ENCODE results near the gene CLINT1.

The CLINT1 gene

DNA sequence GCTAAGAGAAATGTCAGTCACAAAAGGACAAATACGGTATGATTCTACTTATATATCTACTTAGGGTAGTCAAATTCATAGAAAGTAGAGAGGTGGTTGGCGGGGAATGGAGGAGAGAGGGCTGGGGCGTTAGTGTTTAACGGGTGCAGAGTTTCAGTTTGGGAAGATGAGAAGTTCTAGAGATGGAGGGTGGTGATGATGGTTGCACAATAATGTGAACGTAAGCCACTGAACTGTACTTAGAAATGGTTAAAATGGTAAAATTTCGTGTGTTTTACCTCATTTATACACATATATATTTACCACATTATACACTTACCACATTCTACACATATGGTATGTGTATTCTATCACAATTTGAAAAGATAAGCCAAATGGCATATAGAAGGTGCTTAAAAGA is 79.7 kb downstream of the CLINT1 start:
- peaks cover 3% of the 10 kb centered on the region for H3K9me3 Mint-ChIP-seq
- H3K4me1 Mint-ChIP-seq, result peaks cover 6% of the 10 kb centered on the region
- DNase-seq, result no peak
- H3K27me3 Mint-ChIP-seq (ENCODE audit: low read depth, poor library complexity), result no peaks in the 10 kb centered on the region
- no peak for TF ChIP-seq CTCF (IDR thresholded peaks at IDR 0.05)
- no peak overlapping the region for H3K4me3 Mint-ChIP-seq
- H3K27ac Mint-ChIP-seq, result no peak overlapping the region
- H3K36me3 Mint-ChIP-seq (ENCODE audit: low read depth), result peaks cover 4% of the 10 kb centered on the region

DNA sequence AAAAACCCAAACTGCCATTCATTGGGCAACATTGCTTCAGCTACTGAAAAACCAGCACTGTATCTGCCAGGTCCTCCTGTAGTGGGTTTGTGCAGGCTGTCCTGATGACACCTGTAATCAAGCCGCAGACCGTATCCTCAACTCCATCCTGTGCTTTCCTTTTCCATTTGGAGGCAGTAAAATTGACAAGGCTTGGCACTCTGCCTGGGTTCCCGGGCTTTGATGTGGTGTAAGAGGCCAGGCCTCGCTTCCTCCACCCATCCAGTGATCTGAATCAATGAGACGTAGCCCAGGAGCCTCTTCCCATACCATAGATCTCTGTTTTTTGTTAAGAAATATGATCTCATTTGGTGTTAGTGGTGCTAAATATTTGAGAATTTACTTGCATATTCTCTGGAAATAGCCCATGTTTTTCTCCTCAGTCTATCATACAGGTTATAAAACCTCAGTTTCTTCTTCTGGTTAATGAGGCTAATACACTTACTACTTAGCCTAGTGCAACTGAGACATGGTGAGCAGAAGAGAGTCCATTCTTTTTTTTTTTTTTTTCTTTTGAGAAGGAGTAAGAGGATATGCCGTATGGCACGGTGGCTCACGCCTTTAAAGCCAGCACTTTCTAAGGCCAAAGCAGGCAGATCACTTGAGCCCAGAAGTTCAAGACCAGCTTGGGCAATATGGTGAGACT is 80.7 kb downstream of the CLINT1 start:
- Mint-ChIP-seq H3K4me1 (peaks cover 6% of the 10 kb centered on the region), H3K27me3 (ENCODE audit: low read depth, poor library complexity) (no peaks in the 10 kb centered on the region), H3K27ac (no peak overlapping the region), H3K4me3 (no peak overlapping the region), H3K9me3 (peaks cover 3% of the 10 kb centered on the region), H3K36me3 (ENCODE audit: low read depth) (peaks cover 4% of the 10 kb centered on the region)
- DNase-seq, result peak; percentile 21
- TF ChIP-seq CTCF (IDR thresholded peaks at IDR 0.05), result no peak

- DNase-seq, result no peak
- H3K27me3 Mint-ChIP-seq (ENCODE audit: low read depth, poor library complexity), result no peaks in the 10 kb centered on the region
- peaks cover 3% of the 10 kb centered on the region for H3K9me3 Mint-ChIP-seq
- no peak overlapping the region for H3K4me3 Mint-ChIP-seq
- TF ChIP-seq CTCF (IDR thresholded peaks at IDR 0.05), result no peak
- peak overlapping the region; percentile 63 for H3K27ac Mint-ChIP-seq
- no peaks in the 10 kb centered on the region for H3K36me3 Mint-ChIP-seq (ENCODE audit: low read depth)
- H3K4me1 Mint-ChIP-seq, result peaks cover 4% of the 10 kb centered on the region
Observed at GRCh38 chr5:157772127-157772526, 86.8 kb downstream of the CLINT1 start.

DNA sequence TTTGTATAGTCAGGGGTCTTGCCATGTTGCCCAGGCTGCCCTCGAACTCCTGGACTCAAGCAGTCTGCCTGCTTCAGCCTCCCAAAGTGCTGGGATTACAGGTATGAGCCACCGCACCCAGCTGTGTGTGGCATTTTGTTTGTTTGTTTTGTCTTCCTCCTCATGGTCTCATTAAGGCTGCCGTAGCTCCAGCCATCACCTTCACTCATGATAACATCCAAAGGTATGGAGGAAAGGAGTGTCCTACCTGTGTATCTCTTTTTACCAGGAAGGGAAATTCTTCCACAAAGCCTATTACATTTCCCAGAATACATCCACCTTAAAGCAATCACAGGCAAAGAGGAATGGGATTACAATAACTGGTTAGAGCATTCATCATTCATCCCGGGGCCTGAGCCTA is 88.3 kb downstream of the CLINT1 start:
- Mint-ChIP-seq H3K4me1 (peaks cover 4% of the 10 kb centered on the region), H3K36me3 (ENCODE audit: low read depth) (no peaks in the 10 kb centered on the region), H3K27ac (no peak overlapping the region), H3K4me3 (no peak overlapping the region), H3K9me3 (no peaks in the 10 kb centered on the region), H3K27me3 (ENCODE audit: low read depth, poor library complexity) (no peaks in the 10 kb centered on the region)
- DNase-seq, result no peak
- no peak for TF ChIP-seq CTCF (IDR thresholded peaks at IDR 0.05)

- Mint-ChIP-seq H3K9me3 (no peaks in the 10 kb centered on the region), H3K27ac (no peak overlapping the region), H3K27me3 (ENCODE audit: low read depth, poor library complexity) (peaks cover 5% of the 10 kb centered on the region), H3K4me3 (no peak overlapping the region), H3K4me1 (peaks cover 4% of the 10 kb centered on the region), H3K36me3 (ENCODE audit: low read depth) (no peaks in the 10 kb centered on the region)
- no peak for TF ChIP-seq CTCF (IDR thresholded peaks at IDR 0.05)
- no peak for DNase-seq
Observed at GRCh38 chr5:157767689-157768088, 91.3 kb downstream of the CLINT1 start.

GRCh38 chr5:157766902-157767301 is 92.0 kb downstream of the CLINT1 start:
- Mint-ChIP-seq H3K4me1 (no peaks in the 10 kb centered on the region), H3K9me3 (no peaks in the 10 kb centered on the region), H3K27me3 (ENCODE audit: low read depth, poor library complexity) (peaks cover 5% of the 10 kb centered on the region), H3K27ac (no peak overlapping the region), H3K36me3 (ENCODE audit: low read depth) (no peaks in the 10 kb centered on the region), H3K4me3 (no peak overlapping the region)
- TF ChIP-seq CTCF (IDR thresholded peaks at IDR 0.05), result no peak
- no peak for DNase-seq
